GM23338 (cell line): ENCODE data around the gene PNP. TPM values are rescaled to one million over a fixed set of nuclear protein-coding genes. Genes with fewer than 3 reads are reported as not detected.

Source experiments
- ATAC-seq: fragments of 200-7000 bp; cut with Tn5 transposase; 3 replicates; pipeline ENCODE4 v1.9.1; 2020
- DNase-seq: peaks from one replicate; pipeline ENCODE4 v3.0.0-alpha.2; 2015; ENCODE audit warnings: low spot score
- H2AFZ ChIP-seq: fragments of 200-600 bp; sonication (generic); 2 replicates; pipeline ENCODE4 v1.8.0; 2016; ENCODE audit warnings: antibody characterized with exemption, mild to moderate bottlenecking, moderate library complexity
- H3F3A ChIP-seq: fragments of 200-600 bp; sonication (generic); replicated peaks from 2 replicates; pipeline ENCODE4 v1.8.0; 2017; ENCODE audit warnings: antibody characterized with exemption, mixed run types, low read depth
- H3K27ac ChIP-seq: fragments of 200-600 bp; sonication (generic); 2 replicates; pipeline ENCODE4 v1.6.1; 2016; ENCODE audit warnings: low read depth
- H3K27me3 ChIP-seq: fragments of 200-600 bp; sonication (generic); 2 replicates; pipeline ENCODE4 v1.8.0; 2016; ENCODE audit warnings: mild to moderate bottlenecking, mixed run types, moderate library complexity; ENCODE audit not compliant: insufficient read depth
- H3K36me3 ChIP-seq: fragments of 200-600 bp; sonication (generic); 2 replicates; pipeline ENCODE4 v1.8.0; 2016; ENCODE audit warnings: mild to moderate bottlenecking; ENCODE audit not compliant: insufficient read depth
- H3K4me1 ChIP-seq: fragments of 200-600 bp; sonication (generic); 2 replicates; pipeline ENCODE4 v1.8.0; 2016; ENCODE audit warnings: mild to moderate bottlenecking, moderate library complexity; ENCODE audit not compliant: insufficient read depth
- H3K4me2 ChIP-seq: fragments of 200-600 bp; sonication (generic); 2 replicates; pipeline ENCODE4 v1.7.1; 2017; ENCODE audit warnings: mixed run types
- H3K4me3 ChIP-seq: fragments of 200-600 bp; sonication (generic); 2 replicates; pipeline ENCODE4 v1.6.1; 2016; ENCODE audit warnings: mixed run types
- H3K79me2 ChIP-seq: fragments of 200-600 bp; sonication (generic); replicated peaks from 2 replicates; pipeline ENCODE4 v1.8.0; 2017; ENCODE audit warnings: mild to moderate bottlenecking; ENCODE audit not compliant: insufficient read depth
- H3K9me2 ChIP-seq: fragments of 200-600 bp; sonication (generic); 2 replicates; pipeline ENCODE4 v1.8.0; 2017; ENCODE audit not compliant: insufficient read depth
- H4K20me1 ChIP-seq: fragments of 200-600 bp; sonication (generic); replicated peaks from 2 replicates; pipeline ENCODE4 v1.8.0; 2017; ENCODE audit warnings: mild to moderate bottlenecking; ENCODE audit not compliant: insufficient read depth
- H3K27ac Mint-ChIP-seq: 2 replicates; pipeline ENCODE4 v1.8.0; 2020; ENCODE audit warnings: inconsistent platforms, mild to moderate bottlenecking, moderate library complexity, mixed read lengths
- H3K27me3 Mint-ChIP-seq: 3 replicates; pipeline ENCODE4 v1.8.0; 2022; ENCODE audit warnings: low read depth, mild to moderate bottlenecking, moderate library complexity, mixed read lengths, inconsistent platforms; ENCODE audit not compliant: insufficient read depth, poor library complexity
- H3K36me3 Mint-ChIP-seq: 3 replicates; pipeline ENCODE4 v1.8.0; 2021; ENCODE audit warnings: low read depth, mild to moderate bottlenecking, inconsistent platforms, moderate library complexity, mixed read lengths
- H3K4me1 Mint-ChIP-seq: 3 replicates; pipeline ENCODE4 v1.8.0; 2020; ENCODE audit warnings: mild to moderate bottlenecking, inconsistent platforms, mixed read lengths
- H3K4me3 Mint-ChIP-seq: 3 replicates; pipeline ENCODE4 v1.8.0; 2021; ENCODE audit warnings: moderate library complexity, mild to moderate bottlenecking, inconsistent platforms, mixed read lengths
- H3K9me3 Mint-ChIP-seq: 3 replicates; pipeline ENCODE4 v1.8.0; 2020; ENCODE audit warnings: moderate library complexity, mild to moderate bottlenecking, inconsistent platforms, mixed read lengths
- CREB1 ChIP-seq: fragments of 250-450 bp; sonication (Bioruptor Pico); IDR thresholded peaks from 2 replicates; pipeline ENCODE4 v1.5.0; 2020; ENCODE audit warnings: low read depth, mild to moderate bottlenecking, moderate library complexity
- ETS1 ChIP-seq: IDR thresholded peaks from 2 replicates; pipeline ENCODE4 v1.6.1; 2016; ENCODE audit warnings: antibody characterized with exemption
- EZH2 ChIP-seq: fragments of 200-600 bp; sonication (generic); IDR thresholded peaks from one replicate; pipeline ENCODE4 v1.8.0; 2017; ENCODE audit warnings: antibody characterized with exemption, mild to moderate bottlenecking, low read depth; ENCODE audit not compliant: unreplicated experiment
- EZH2phosphoT487 ChIP-seq: fragments of 200-600 bp; sonication (generic); IDR thresholded peaks from one replicate; pipeline ENCODE4 v1.8.1; 2018; ENCODE audit warnings: antibody characterized with exemption; ENCODE audit not compliant: unreplicated experiment
- JUNB ChIP-seq: IDR thresholded peaks from one replicate; pipeline ENCODE4 v1.6.1; 2016; ENCODE audit warnings: antibody characterized with exemption; ENCODE audit not compliant: unreplicated experiment
- NANOG ChIP-seq: IDR thresholded peaks from 2 replicates; pipeline ENCODE4 v1.6.1; 2016; ENCODE audit warnings: antibody characterized with exemption, borderline replicate concordance
- POLR2AphosphoS5 ChIP-seq: IDR thresholded peaks from 2 replicates; pipeline ENCODE4 v1.6.1; 2016; ENCODE audit warnings: antibody characterized with exemption, low read depth
- REST ChIP-seq: IDR thresholded peaks from one replicate; pipeline ENCODE4 v1.6.1; 2018; ENCODE audit warnings: antibody characterized with exemption; ENCODE audit not compliant: unreplicated experiment
- STAT1 ChIP-seq: IDR thresholded peaks from one replicate; pipeline ENCODE4 v1.6.1; 2016; ENCODE audit warnings: antibody characterized with exemption; ENCODE audit not compliant: unreplicated experiment
- ZNF114 ChIP-seq: fragments of 250-450 bp; sonication (Bioruptor Pico); IDR thresholded peaks from 2 replicates; pipeline ENCODE4 v1.5.0; 2020; ENCODE audit warnings: mild to moderate bottlenecking, moderate library complexity
- ZNF331 ChIP-seq: fragments of 250-450 bp; sonication (Bioruptor Pico); IDR thresholded peaks from 2 replicates; pipeline ENCODE4 v1.5.0; 2020; ENCODE audit warnings: low read depth, mild to moderate bottlenecking, moderate library complexity
- ZNF462 ChIP-seq: fragments of 250-450 bp; sonication (Bioruptor Pico); IDR thresholded peaks from 2 replicates; pipeline ENCODE4 v1.5.0; 2020; ENCODE audit warnings: mild to moderate bottlenecking, moderate library complexity
- polyA plus RNA-seq: library from polyadenylated mRNA; unstranded; fragments of >200 nt; fragmentation: Nextera tagmentation; extraction: Ambion mirVana; gene quantifications from 2 replicates; pipeline ENCODE4 v1.2.1, GENCODE V29; 2016
- total RNA-seq: library from RNA; depleted of rRNA; stranded (reverse); fragments of >200 nt; shearing (Covaris generic); gene quantifications from 2 replicates; pipeline ENCODE4 v1.2.3, GENCODE V29; 2014

Gene PNP
- total and polyA plus RNA-seq, 2 experiments from 2014 or later, result 60.7 to 102 TPM

GRCh38 chr14:20501346-20501745 is 32.1 kb downstream of the PNP start:
- Histone ChIP-seq H3K79me2 (no peaks in the 10 kb centered on the region), H3K36me3 (no peaks in the 10 kb centered on the region), H2AFZ (no peak overlapping the region), H4K20me1 (no peaks in the 10 kb centered on the region), H3K27me3 (no peaks in the 10 kb centered on the region), H3K4me1 (peaks cover 21% of the 10 kb centered on the region), H3K4me2 (no peak overlapping the region), H3K27ac (no peak overlapping the region), H3K9me2 (no peaks in the 10 kb centered on the region; the same call in 1 of the 2 replicates), H3K4me3 (no peak overlapping the region), H3F3A (no peaks in the 10 kb centered on the region; the same call in 1 of the 2 replicates)
- H3K27me3 Mint-ChIP-seq, result no peaks in the 10 kb centered on the region
- peaks cover 10% of the 10 kb centered on the region for H3K36me3 Mint-ChIP-seq
- TF ChIP-seq NANOG, result no peak
- TF ChIP-seq STAT1, result no peak
- no peak for TF ChIP-seq EZH2phosphoT487
- no peak for TF ChIP-seq POLR2AphosphoS5
- no peak for TF ChIP-seq ZNF462 (CRISPR knock-in tag)
- no peak for TF ChIP-seq EZH2
- no peak for TF ChIP-seq ZNF331 (CRISPR knock-in tag)
- no peak for TF ChIP-seq REST
- no peak for TF ChIP-seq CREB1
- TF ChIP-seq ZNF114 (CRISPR knock-in tag), result no peak
- TF ChIP-seq ETS1, result no peak
- no peak for TF ChIP-seq JUNB
- no peak overlapping the region for H3K4me3 Mint-ChIP-seq
- DNase-seq (no peak), ATAC-seq (no peak)
- peaks cover 15% of the 10 kb centered on the region for H3K9me3 Mint-ChIP-seq
- H3K4me1 Mint-ChIP-seq, result peaks cover 18% of the 10 kb centered on the region
- H3K27ac Mint-ChIP-seq, result no peak overlapping the region
